DND-41 (cell line): ENCODE measurements around the gene FRAT2.

Source experiments
- ATAC-seq: fragments of 200-7000 bp; cut with Tn5 transposase; 3 replicates; pipeline ENCODE4 v1.9.1; 2021; ENCODE audit warnings: low read depth; ENCODE audit not compliant: insufficient read depth
- DNase-seq: peaks from one replicate; pipeline ENCODE4 v3.0.0-alpha.2; 2020
- H2AFZ ChIP-seq: 2 replicates; pipeline ENCODE4 v1.6.0; 2012; ENCODE audit warnings: low read depth, low read length
- H3K27ac ChIP-seq: 2 replicates; pipeline ENCODE4 v1.5.1; 2012; ENCODE audit warnings: low read length, inconsistent platforms
- H3K27me3 ChIP-seq: fragments of 200-600 bp; sonication (generic); 2 replicates; pipeline ENCODE4 v1.6.0; 2012; ENCODE audit warnings: low read length, mild to moderate bottlenecking, inconsistent platforms; ENCODE audit not compliant: insufficient read depth, poor library complexity
- H3K36me3 ChIP-seq: 2 replicates; pipeline ENCODE4 v1.5.1; 2012; ENCODE audit warnings: low read length, inconsistent platforms; ENCODE audit not compliant: insufficient read depth
- H3K4me1 ChIP-seq: 2 replicates; pipeline ENCODE4 v1.5.1; 2012; ENCODE audit warnings: mild to moderate bottlenecking, low read length; ENCODE audit not compliant: insufficient read depth
- H3K4me2 ChIP-seq: 2 replicates; pipeline ENCODE4 v1.6.0; 2012; ENCODE audit warnings: mild to moderate bottlenecking, moderate library complexity, low read length, inconsistent platforms; ENCODE audit not compliant: insufficient read depth
- H3K4me3 ChIP-seq, 2 experiments: fragments of 200-600 bp in 1 of 2; shearing (Covaris generic) in 1 of 2; 2 replicates each; pipeline ENCODE4 v1.5.1; 2012 to 2016; ENCODE audit warnings: inconsistent platforms in 2 of 2, low read length in 2 of 2, mild to moderate bottlenecking in 2 of 2, low read depth in 1 of 2, moderate library complexity in 1 of 2
- H3K79me2 ChIP-seq: 2 replicates; pipeline ENCODE4 v1.6.0; 2012; ENCODE audit warnings: low read length, inconsistent platforms; ENCODE audit not compliant: insufficient read depth
- H3K9ac ChIP-seq: 2 replicates; pipeline ENCODE4 v1.6.0; 2012; ENCODE audit warnings: low read depth, mild to moderate bottlenecking, inconsistent platforms, low read length, moderate library complexity
- H3K9me3 ChIP-seq: 2 replicates; pipeline ENCODE4 v1.5.1; 2012; ENCODE audit warnings: low read length, moderate library complexity, mild to moderate bottlenecking, inconsistent platforms; ENCODE audit not compliant: insufficient read depth, severe bottlenecking
- H4K20me1 ChIP-seq: 2 replicates; pipeline ENCODE4 v1.6.0; 2012; ENCODE audit warnings: low read length; ENCODE audit not compliant: insufficient read depth
- EZH2 ChIP-seq: IDR thresholded peaks from 3 replicates; pipeline ENCODE4 v1.6.1; 2012; ENCODE audit warnings: borderline replicate concordance, low read depth, mild to moderate bottlenecking, moderate library complexity, low read length, inconsistent platforms; ENCODE audit not compliant: severe bottlenecking
- TF ChIP-seq, protein P1 (sequence below): IDR thresholded peaks from 2 replicates; pipeline ENCODE4 v1.5.1; 2012; ENCODE audit warnings: borderline replicate concordance, low read length, moderate library complexity, mild to moderate bottlenecking; ENCODE audit not compliant: poor library complexity, severe bottlenecking; ENCODE audit errors: extremely low read depth

FRAT2 gene

DNA sequence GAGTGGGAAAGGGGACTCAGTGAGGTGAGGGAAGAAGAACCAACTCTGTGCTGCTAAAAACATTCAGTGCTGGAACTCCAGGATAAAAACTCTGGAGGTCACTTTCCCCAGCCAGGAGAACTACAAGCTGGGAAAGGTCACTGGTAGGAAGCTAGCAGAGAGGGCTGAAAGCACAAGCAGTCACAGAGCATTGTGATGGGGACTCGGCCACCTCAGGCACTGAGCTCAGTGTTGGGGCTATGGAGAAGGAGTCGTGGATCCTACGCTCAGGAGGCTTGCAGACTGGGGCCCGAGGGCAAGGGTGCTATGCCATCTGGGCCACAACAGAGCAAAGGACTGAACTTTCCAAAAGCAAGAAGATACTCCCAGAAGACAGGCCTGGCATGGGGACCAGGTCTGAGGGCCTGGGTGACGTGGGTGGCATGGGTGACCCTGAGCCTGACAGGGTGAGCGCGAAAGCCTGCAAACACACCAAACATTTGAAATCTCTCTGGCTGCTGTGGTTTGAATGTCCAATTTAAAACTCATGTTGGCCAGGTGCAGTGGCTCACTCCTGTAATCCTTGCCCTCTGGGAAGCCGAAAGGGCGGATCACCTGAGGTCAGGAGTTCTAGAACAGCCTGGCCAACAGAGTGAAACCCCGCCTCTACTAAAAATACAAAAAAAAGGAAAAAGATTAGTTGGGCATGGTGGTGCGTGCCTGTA is 32.3 kb downstream of the FRAT2 start:
- Histone ChIP-seq H3K4me1 (no peaks in the 10 kb centered on the region), H3K4me2 (no peak overlapping the region), H3K9ac (no peak overlapping the region), H3K27me3 (no peaks in the 10 kb centered on the region), H3K4me3 (no peak overlapping the region), H2AFZ (no peak overlapping the region), H3K36me3 (no peaks in the 10 kb centered on the region), H3K9me3 (no peaks in the 10 kb centered on the region), H4K20me1 (no peaks in the 10 kb centered on the region), H3K79me2 (no peaks in the 10 kb centered on the region), H3K27ac (no peak overlapping the region)
- ATAC-seq (no peak), DNase-seq (no peak)
- TF ChIP-seq, protein P1, sequence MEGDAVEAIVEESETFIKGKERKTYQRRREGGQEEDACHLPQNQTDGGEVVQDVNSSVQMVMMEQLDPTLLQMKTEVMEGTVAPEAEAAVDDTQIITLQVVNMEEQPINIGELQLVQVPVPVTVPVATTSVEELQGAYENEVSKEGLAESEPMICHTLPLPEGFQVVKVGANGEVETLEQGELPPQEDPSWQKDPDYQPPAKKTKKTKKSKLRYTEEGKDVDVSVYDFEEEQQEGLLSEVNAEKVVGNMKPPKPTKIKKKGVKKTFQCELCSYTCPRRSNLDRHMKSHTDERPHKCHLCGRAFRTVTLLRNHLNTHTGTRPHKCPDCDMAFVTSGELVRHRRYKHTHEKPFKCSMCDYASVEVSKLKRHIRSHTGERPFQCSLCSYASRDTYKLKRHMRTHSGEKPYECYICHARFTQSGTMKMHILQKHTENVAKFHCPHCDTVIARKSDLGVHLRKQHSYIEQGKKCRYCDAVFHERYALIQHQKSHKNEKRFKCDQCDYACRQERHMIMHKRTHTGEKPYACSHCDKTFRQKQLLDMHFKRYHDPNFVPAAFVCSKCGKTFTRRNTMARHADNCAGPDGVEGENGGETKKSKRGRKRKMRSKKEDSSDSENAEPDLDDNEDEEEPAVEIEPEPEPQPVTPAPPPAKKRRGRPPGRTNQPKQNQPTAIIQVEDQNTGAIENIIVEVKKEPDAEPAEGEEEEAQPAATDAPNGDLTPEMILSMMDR: no peak
- no peak for TF ChIP-seq EZH2

DNA sequence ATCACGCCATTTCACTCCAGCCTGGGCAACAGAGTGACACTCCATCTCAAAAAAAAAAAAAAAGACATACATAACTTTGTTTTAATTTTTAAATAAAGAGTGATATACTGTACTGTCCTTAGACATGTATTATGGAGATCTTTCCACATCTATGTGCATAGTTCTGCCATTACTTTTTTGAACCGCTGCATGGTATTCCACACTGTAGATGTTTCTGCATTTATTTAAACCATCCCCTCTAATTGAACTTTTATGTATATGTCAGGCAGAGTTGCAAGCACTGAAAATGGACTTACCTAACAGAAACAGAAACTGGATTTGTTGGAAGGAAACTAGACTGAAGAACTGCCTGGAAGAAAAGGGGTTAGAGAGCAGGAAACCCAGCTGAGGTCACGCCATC is 33.5 kb downstream of the FRAT2 start:
- H3K9me3 ChIP-seq: no peaks in the 10 kb centered on the region
- H3K27ac ChIP-seq: no peak overlapping the region
- H4K20me1 ChIP-seq: no peaks in the 10 kb centered on the region
- H3K4me2 ChIP-seq: no peak overlapping the region
- H3K9ac ChIP-seq: no peak overlapping the region
- H3K79me2 ChIP-seq: no peaks in the 10 kb centered on the region
- H2AFZ ChIP-seq: no peak overlapping the region
- TF ChIP-seq EZH2: no peak
- TF ChIP-seq, protein P1: no peak
- H3K36me3 ChIP-seq: no peaks in the 10 kb centered on the region
- no peak for ATAC-seq
- DNase-seq: no peak
- H3K4me3 ChIP-seq: no peak overlapping the region
- H3K27me3 ChIP-seq: no peaks in the 10 kb centered on the region
- no peaks in the 10 kb centered on the region for H3K4me1 ChIP-seq

DNA sequence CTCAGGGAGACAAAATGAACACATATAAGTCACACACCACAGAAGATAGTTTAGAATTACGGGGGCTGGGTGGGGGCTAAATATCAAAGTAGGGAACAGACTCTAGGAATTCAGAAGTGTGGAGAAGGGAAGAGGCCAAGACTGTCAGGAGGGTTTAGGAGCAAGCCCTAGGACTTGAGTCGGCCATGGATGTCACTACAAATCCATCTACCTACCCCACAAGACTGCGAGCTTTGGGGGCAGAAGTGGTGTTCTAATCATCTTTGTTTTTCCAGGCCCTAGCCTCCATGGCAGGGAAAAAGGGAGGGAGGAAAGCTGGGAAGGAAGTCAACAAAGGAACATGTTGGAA is 36.3 kb downstream of the FRAT2 start:
- H3K9me3 ChIP-seq: no peaks in the 10 kb centered on the region
- TF ChIP-seq, protein P1: no peak
- no peak for TF ChIP-seq EZH2
- H3K27me3 ChIP-seq: no peaks in the 10 kb centered on the region
- H3K27ac ChIP-seq: no peak overlapping the region
- no peaks in the 10 kb centered on the region for H3K36me3 ChIP-seq
- ATAC-seq (no peak), DNase-seq (no peak)
- peaks cover under 1% of the 10 kb centered on the region; the same call in 1 of the 2 replicates for H3K4me1 ChIP-seq
- H2AFZ ChIP-seq: no peak overlapping the region
- H3K79me2 ChIP-seq: no peaks in the 10 kb centered on the region
- no peaks in the 10 kb centered on the region for H4K20me1 ChIP-seq
- H3K4me3 ChIP-seq: no peak overlapping the region
- no peak overlapping the region for H3K9ac ChIP-seq
- H3K4me2 ChIP-seq: no peak overlapping the region
